ENCODE data around the gene BICD1.

The BICD1 gene

GRCh38 chr12:32293808-32294419 is 187.3 kb downstream of the BICD1 start:
- no peak overlapping the region for H3K4me3 ChIP-seq (ENCODE audit: low read depth, low read length)
- TF ChIP-seq CTCF (IDR thresholded peaks at IDR 0.05; ENCODE audit: insufficient read depth, low read depth, low read length, missing control alignments), result no peak
- DNase-seq (ENCODE audit: low read depth), result no peak

DNA sequence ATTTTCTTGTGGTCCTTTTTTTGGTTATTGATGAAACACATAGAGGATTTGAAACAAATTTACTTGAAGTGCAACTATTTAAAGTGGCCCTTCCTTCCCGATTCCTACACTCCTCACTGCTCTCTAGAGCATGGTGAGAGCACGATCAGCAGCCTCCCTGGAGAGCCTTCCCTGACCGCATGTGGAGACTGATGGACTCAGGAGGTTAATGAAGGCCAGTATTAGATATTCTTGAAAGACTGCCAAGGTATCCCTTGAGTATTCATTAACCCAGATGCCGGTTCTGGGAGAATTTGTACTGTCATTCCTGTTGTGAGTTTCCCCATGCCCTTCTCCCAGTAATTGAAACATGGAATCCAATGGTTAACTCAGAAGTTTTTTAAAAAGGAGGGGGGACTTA is 189.9 kb downstream of the BICD1 start:
- DNase-seq (ENCODE audit: low read depth), result no peak
- TF ChIP-seq CTCF (IDR thresholded peaks at IDR 0.05; ENCODE audit: insufficient read depth, low read depth, low read length, missing control alignments), result no peak
- no peak overlapping the region for H3K4me3 ChIP-seq (ENCODE audit: low read depth, low read length)

DNA sequence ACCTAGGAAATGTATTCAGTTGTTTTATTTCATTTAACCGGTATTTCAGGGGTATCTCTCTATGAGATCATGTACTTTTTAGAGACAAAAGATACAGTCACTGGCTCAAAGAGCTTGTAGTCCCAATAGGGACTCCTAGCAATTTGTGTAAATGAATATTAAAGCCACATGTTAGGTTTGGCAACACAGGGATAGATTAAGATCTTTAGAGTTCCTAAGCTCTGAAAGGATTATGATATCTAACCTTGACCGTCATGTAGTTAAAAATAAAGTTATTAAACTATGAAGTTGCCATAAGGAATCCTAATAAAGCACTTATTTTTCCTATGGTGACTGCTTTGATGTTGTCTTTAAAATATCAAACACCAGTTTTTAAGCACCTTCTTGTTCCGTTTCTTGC is 192.3 kb downstream of the BICD1 start:
- TF ChIP-seq CTCF (IDR thresholded peaks at IDR 0.05; ENCODE audit: insufficient read depth, low read depth, low read length, missing control alignments), result no peak
- no peak overlapping the region for H3K4me3 ChIP-seq (ENCODE audit: low read depth, low read length)
- no peak for DNase-seq (ENCODE audit: low read depth)

- DNase-seq (ENCODE audit: low read depth), result no peak
- H3K4me3 ChIP-seq (ENCODE audit: low read depth, low read length), result no peak overlapping the region
- TF ChIP-seq CTCF (IDR thresholded peaks at IDR 0.05; ENCODE audit: insufficient read depth, low read depth, low read length, missing control alignments), result no peak
Observed at GRCh38 chr12:32301216-32301615, 194.6 kb downstream of the BICD1 start.

DNA sequence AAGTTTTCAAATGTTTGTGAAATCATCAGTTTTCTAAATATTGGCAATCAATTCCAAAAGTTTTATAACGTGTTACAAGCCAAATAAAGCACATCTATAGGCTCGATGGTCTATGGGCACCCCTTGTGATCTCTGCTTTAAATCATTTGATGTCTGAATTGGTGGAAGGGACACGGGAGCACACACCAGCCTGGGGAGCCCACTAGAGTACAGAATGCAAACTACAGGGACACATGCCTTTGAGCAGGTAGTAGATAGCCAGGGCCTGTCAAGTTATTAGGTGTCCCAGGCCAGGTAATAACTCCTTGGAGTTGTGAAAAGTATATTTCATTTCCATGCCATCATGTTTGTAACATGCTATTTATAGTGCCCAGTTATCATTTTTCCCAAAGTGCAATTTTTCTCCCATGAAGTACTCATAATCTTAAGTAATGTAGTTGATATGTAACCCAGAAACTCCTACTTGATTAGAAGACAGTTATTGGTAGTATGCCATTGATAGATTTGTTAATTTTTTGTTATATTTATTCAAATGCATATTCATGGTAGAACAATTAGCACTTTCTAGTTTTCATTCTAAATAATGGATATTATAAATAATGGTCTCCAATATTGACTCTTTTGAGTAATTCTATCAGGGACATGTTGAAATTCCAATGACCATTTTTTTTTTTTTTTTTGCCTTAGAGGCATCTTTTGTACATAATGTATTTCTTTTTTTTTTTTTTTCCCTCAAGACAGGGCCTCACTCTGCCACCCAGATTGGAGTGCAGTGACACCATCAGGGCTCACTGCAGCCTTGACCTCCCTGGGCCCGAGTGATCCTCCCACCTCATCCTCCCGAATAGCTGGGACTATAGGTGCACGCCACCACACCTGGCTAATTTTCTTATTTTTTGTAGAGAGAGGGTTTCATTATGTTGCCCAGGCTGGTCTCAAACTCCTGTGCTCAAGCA is 195.8 kb downstream of the BICD1 start:
- peak; percentile 50 for DNase-seq (ENCODE audit: low read depth)
- TF ChIP-seq CTCF (IDR thresholded peaks at IDR 0.05; ENCODE audit: insufficient read depth, low read depth, low read length, missing control alignments), result peak; percentile 18
- peak overlapping the region; percentile 6; the same call in 1 of the 2 replicates for H3K4me3 ChIP-seq (ENCODE audit: low read depth, low read length)

- no peak overlapping the region for H3K4me3 ChIP-seq (ENCODE audit: low read depth, low read length)
- DNase-seq (ENCODE audit: low read depth), result no peak
- no peak for TF ChIP-seq CTCF (IDR thresholded peaks at IDR 0.05; ENCODE audit: insufficient read depth, low read depth, low read length, missing control alignments)
Observed at GRCh38 chr12:32303174-32303549, 196.5 kb downstream of the BICD1 start.

Data from GM12865 (cell line).